PFSK-1 (cell line): ENCODE results near the gene SDK1.

Experiments
- FOXP2 ChIP-seq: optimal IDR thresholded peaks from 2 replicates; pipeline ENCODE3; 2011; ENCODE audit warnings: borderline replicate concordance, control low read depth, inconsistent platforms; ENCODE audit not compliant: insufficient read depth; ENCODE audit errors: extremely low read length, extremely low read depth
- POLR2AphosphoS5 ChIP-seq: IDR thresholded peaks from 2 replicates; pipeline ENCODE4 v1.6.1; 2012; ENCODE audit warnings: low read depth, mild to moderate bottlenecking, control low read depth, low read length, moderate library complexity
- REST ChIP-seq, 2 experiments: IDR thresholded peaks; 2 replicates each; pipeline versions ENCODE4 v1.6.1 to v1.8.0; 2011 to 2012; ENCODE audit warnings: low read depth in 2 of 2, low read length in 2 of 2, control low read depth in 1 of 2, inconsistent platforms in 1 of 2, mild to moderate bottlenecking in 1 of 2, moderate library complexity in 1 of 2; ENCODE audit not compliant: insufficient read depth in 1 of 2
- SIN3A ChIP-seq: IDR thresholded peaks from 2 replicates; pipeline ENCODE4 v1.6.1; 2012; ENCODE audit warnings: mild to moderate bottlenecking, low read length, moderate library complexity, borderline replicate concordance; ENCODE audit not compliant: insufficient read depth
- TAF1 ChIP-seq: IDR thresholded peaks from 2 replicates; pipeline ENCODE4 v1.6.1; 2012; ENCODE audit warnings: low read length, control low read depth, borderline replicate concordance; ENCODE audit not compliant: insufficient read depth

SDK1 gene

GRCh38 chr7:3495530-3495929, 194.5 kb downstream of the SDK1 start:
- TF ChIP-seq FOXP2 (no peak), POLR2AphosphoS5 (no peak)

GRCh38 chr7:3495954-3496353, 194.9 kb downstream of the SDK1 start:
- TF ChIP-seq REST (IDR thresholded peaks at IDR 0.05; ENCODE audit: insufficient read depth in 1 of 2, low read depth in 2 of 2, low read length in 2 of 2), result no peak
- TF ChIP-seq FOXP2, result no peak
- no peak for TF ChIP-seq SIN3A
- no peak for TF ChIP-seq TAF1
- TF ChIP-seq POLR2AphosphoS5, result no peak

- TF ChIP-seq SIN3A (no peak), POLR2AphosphoS5 (no peak), TAF1 (no peak), REST (IDR thresholded peaks at IDR 0.05; ENCODE audit: insufficient read depth in 1 of 2, low read depth in 2 of 2, low read length in 2 of 2) (no peak), FOXP2 (no peak)
Observed at GRCh38 chr7:3497796-3498195, 196.7 kb downstream of the SDK1 start.

GRCh38 chr7:3501671-3502070, 200.6 kb downstream of the SDK1 start:
- TF ChIP-seq REST (IDR thresholded peaks at IDR 0.05; ENCODE audit: insufficient read depth in 1 of 2, low read depth in 2 of 2, low read length in 2 of 2), result no peak
- no peak for TF ChIP-seq FOXP2
- TF ChIP-seq POLR2AphosphoS5, result no peak
- TF ChIP-seq SIN3A, result no peak
- no peak for TF ChIP-seq TAF1

- TF ChIP-seq REST (IDR thresholded peaks at IDR 0.05; ENCODE audit: insufficient read depth in 1 of 2, low read depth in 2 of 2, low read length in 2 of 2) (no peak), POLR2AphosphoS5 (no peak), SIN3A (no peak), FOXP2 (no peak), TAF1 (no peak)
Observed at GRCh38 chr7:3504384-3504783, 203.3 kb downstream of the SDK1 start.
